ENCODE results near the gene KRTAP5-9.

- TF ChIP-seq POLR2AphosphoS5 (IDR thresholded peaks at IDR 0.05; ENCODE audit: low read depth, low read length) (no peak), REST (IDR thresholded peaks at IDR 0.05; ENCODE audit: insufficient read depth in 1 of 2, low read depth in 2 of 2, low read length in 2 of 2) (no peak), SIN3A (IDR thresholded peaks at IDR 0.05; ENCODE audit: borderline replicate concordance, insufficient read depth, low read length) (no peak), TAF1 (IDR thresholded peaks at IDR 0.05; ENCODE audit: borderline replicate concordance, insufficient read depth, low read length) (no peak)
These were observed 16.1 kb upstream of the KRTAP5-9 start for GRCh38 chr11:71532036-71532610.

Data from PFSK-1 (cell line).